Measurements from ENCODE around the gene PNPLA2.

GRCh38 chr11:826227-826621, 7.5 kb downstream of the PNPLA2 start:
- TF ChIP-seq CTCF (IDR thresholded peaks at IDR 0.05; ENCODE audit: control extremely low read depth in 1 of 3, insufficient read depth in 1 of 3, low read depth in 1 of 3, low read length in 3 of 3) (no peak), POLR2A (IDR thresholded peaks at IDR 0.05; ENCODE audit: control extremely low read depth in 1 of 2, low read depth in 2 of 2, low read length in 2 of 2) (no peak), ZNF274 (IDR thresholded peaks at IDR 0.05; ENCODE audit: borderline replicate concordance, extremely low read depth, low read length) (no peak), POLR2AphosphoS5 (IDR thresholded peaks at IDR 0.05; ENCODE audit: low read depth, low read length) (no peak), EZH2 (IDR thresholded peaks at IDR 0.05; ENCODE audit: low read depth, low read length, severe bottlenecking) (no peak), MAX (IDR thresholded peaks at IDR 0.05) (no peak), JUN (IDR thresholded peaks at IDR 0.05; ENCODE audit: low read depth, low read length) (no peak), SIN3A (conservative IDR thresholded peaks at IDR 0.05 in 1 of 2, IDR thresholded peaks at IDR 0.05 in 1 of 2; ENCODE audit: low read depth in 1 of 2, low read length in 2 of 2) (no peak), RAD21 (IDR thresholded peaks at IDR 0.05 in 1 of 2, conservative IDR thresholded peaks at IDR 0.05 in 1 of 2; ENCODE audit: low read depth in 2 of 2, low read length in 2 of 2) (no peak)

Data from H1 (cell line).